Measurements from ENCODE around the gene DTD1. TPM values are rescaled to one million over a fixed set of nuclear protein-coding genes. Genes with fewer than 3 reads are reported as not detected.

Gene DTD1
- total RNA-seq, 1 experiment from 2014 or later = 16.6 TPM

GRCh38 chr20:18571009-18571408 lies 16.8 kb upstream of the DTD1 start:
- intact Hi-C loops (cut with micrococcal nuclease; ENCODE audit: unreplicated experiment) = no loop called here
- Histone ChIP-seq H3K4me1 (ENCODE audit: insufficient read depth, low read length, poor library complexity, severe bottlenecking) (no peaks in the 10 kb centered on the region), H3K9me3 (ENCODE audit: low read depth, low read length, poor library complexity, severe bottlenecking) (no peaks in the 10 kb centered on the region), H3K36me3 (ENCODE audit: insufficient read depth, low read length, poor library complexity, severe bottlenecking) (peaks cover 8% of the 10 kb centered on the region), H3K27me3 (replicated peaks; ENCODE audit: insufficient read depth, low read depth, low read length, poor library complexity) (no peaks in the 10 kb centered on the region), H3K4me3 (ENCODE audit: low read depth, low read length, poor library complexity, severe bottlenecking) (no peak overlapping the region), H3K27ac (ENCODE audit: low read depth, low read length, poor library complexity, severe bottlenecking) (no peak overlapping the region)
- POLR2A ChIA-PET (ENCODE audit: low non-redundant PET) = no interaction called here
- DNase-seq (ENCODE audit: low spot score) = no peak
- CTCF ChIA-PET = no interaction called here
- no TSS peak for BruUV-seq (replicated peaks)
- no peak for TF ChIP-seq CTCF (conservative IDR thresholded peaks at IDR 0.05; ENCODE audit: low read depth, low read length)
- no peak for TF ChIP-seq EZH2 (IDR thresholded peaks at IDR 0.05; ENCODE audit: borderline replicate concordance, low read depth, low read length, poor library complexity, severe bottlenecking)

DNA sequence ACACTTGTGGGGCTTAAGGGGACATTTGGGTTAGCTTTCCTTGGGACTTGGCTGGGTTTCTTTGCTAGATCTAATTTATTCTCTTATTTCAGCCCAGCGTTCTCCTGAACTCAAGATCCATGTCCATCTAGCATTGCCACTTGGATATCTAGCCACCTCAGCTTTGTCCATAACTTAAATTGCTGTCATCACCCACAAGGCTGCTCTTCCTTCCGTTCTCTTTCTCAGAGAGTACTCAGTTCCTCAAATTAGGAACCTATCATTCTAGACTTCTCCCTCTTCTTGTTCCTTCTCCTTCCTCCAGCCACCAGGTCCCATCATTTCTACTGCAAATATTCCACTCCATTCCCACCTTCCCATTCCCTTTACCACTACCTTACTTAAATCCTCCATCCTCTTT lies 16.3 kb upstream of the DTD1 start:
- H3K36me3 ChIP-seq (ENCODE audit: insufficient read depth, low read length, poor library complexity, severe bottlenecking) = peaks cover 8% of the 10 kb centered on the region
- H3K27ac ChIP-seq (ENCODE audit: low read depth, low read length, poor library complexity, severe bottlenecking) = no peak overlapping the region
- DNase-seq (ENCODE audit: low spot score) = no peak
- BruUV-seq (replicated peaks) = no TSS peak
- no peaks in the 10 kb centered on the region for H3K4me1 ChIP-seq (ENCODE audit: insufficient read depth, low read length, poor library complexity, severe bottlenecking)
- no peak for TF ChIP-seq EZH2 (IDR thresholded peaks at IDR 0.05; ENCODE audit: borderline replicate concordance, low read depth, low read length, poor library complexity, severe bottlenecking)
- TF ChIP-seq CTCF (conservative IDR thresholded peaks at IDR 0.05; ENCODE audit: low read depth, low read length) = no peak
- H3K4me3 ChIP-seq (ENCODE audit: low read depth, low read length, poor library complexity, severe bottlenecking) = no peak overlapping the region
- no peaks in the 10 kb centered on the region for H3K27me3 ChIP-seq (replicated peaks; ENCODE audit: insufficient read depth, low read depth, low read length, poor library complexity)
- ChIA-PET POLR2A (ENCODE audit: low non-redundant PET) (no interaction called here), CTCF (no interaction called here)
- H3K9me3 ChIP-seq (ENCODE audit: low read depth, low read length, poor library complexity, severe bottlenecking) = no peaks in the 10 kb centered on the region
- intact Hi-C loops (cut with micrococcal nuclease; ENCODE audit: unreplicated experiment) = no loop called here

DNA sequence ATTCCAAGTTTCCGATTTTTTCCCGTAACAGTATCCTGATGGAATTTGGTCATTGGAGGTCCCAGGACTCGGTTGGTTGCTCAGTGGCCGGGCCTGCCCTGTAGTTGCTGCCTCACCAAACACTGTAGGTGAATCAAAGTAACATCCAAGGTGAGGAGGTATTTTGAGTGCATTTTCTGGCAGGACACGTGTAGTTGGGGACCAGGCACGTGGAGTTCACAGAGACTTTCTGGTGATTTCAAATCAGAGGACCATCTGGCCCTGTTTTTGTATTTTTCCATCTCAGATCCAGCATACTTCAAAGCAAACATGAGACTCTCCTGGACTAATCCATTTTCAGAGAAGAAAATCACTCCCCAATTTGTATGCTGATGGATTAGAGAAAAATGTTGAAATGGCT lies 9.9 kb upstream of the DTD1 start:
- H3K27ac ChIP-seq (ENCODE audit: low read depth, low read length, poor library complexity, severe bottlenecking) = no peak overlapping the region
- no peaks in the 10 kb centered on the region for H3K4me1 ChIP-seq (ENCODE audit: insufficient read depth, low read length, poor library complexity, severe bottlenecking)
- CTCF ChIA-PET = no interaction called here
- no TSS peak for BruUV-seq (replicated peaks)
- no peak overlapping the region for H3K4me3 ChIP-seq (ENCODE audit: low read depth, low read length, poor library complexity, severe bottlenecking)
- intact Hi-C loops (cut with micrococcal nuclease; ENCODE audit: unreplicated experiment) = no loop called here
- H3K9me3 ChIP-seq (ENCODE audit: low read depth, low read length, poor library complexity, severe bottlenecking) = no peaks in the 10 kb centered on the region
- H3K36me3 ChIP-seq (ENCODE audit: insufficient read depth, low read length, poor library complexity, severe bottlenecking) = no peaks in the 10 kb centered on the region
- no peaks in the 10 kb centered on the region for H3K27me3 ChIP-seq (replicated peaks; ENCODE audit: insufficient read depth, low read depth, low read length, poor library complexity)
- POLR2A ChIA-PET (ENCODE audit: low non-redundant PET) = no interaction called here
- no peak for DNase-seq (ENCODE audit: low spot score)
- no peak for TF ChIP-seq CTCF (conservative IDR thresholded peaks at IDR 0.05; ENCODE audit: low read depth, low read length)
- TF ChIP-seq EZH2 (IDR thresholded peaks at IDR 0.05; ENCODE audit: borderline replicate concordance, low read depth, low read length, poor library complexity, severe bottlenecking) = no peak

Measured in A673 (cell line).